GM18505 (cell line): ENCODE data around the gene TENM4.

ENCODE experiments used
- ATAC-seq: cut with Tn5 transposase; IDR thresholded peaks from one replicate; pipeline ENCODE4 v1.9.1; 2021; ENCODE audit not compliant: unreplicated experiment
- POLR2A ChIP-seq: IDR thresholded peaks from 4 replicates; pipeline ENCODE4 v1.6.1; 2011; ENCODE audit warnings: borderline replicate concordance; ENCODE audit not compliant: insufficient read depth, insufficient read length; ENCODE audit errors: extremely low read depth

The TENM4 gene

GRCh38 chr11:78689101-78689500, 751.7 kb downstream of the TENM4 start:
- TF ChIP-seq POLR2A = no peak
- ATAC-seq = no peak

- ATAC-seq = no peak
These were observed 752.4 kb downstream of the TENM4 start for GRCh38 chr11:78688460-78688859.

GRCh38 chr11:78685156-78685555, 755.7 kb downstream of the TENM4 start:
- TF ChIP-seq POLR2A = no peak
- ATAC-seq = no peak

More at GRCh38 chr11:78688460-78688859, 752.4 kb downstream of the TENM4 start:
- no peak for TF ChIP-seq POLR2A

- no peak for TF ChIP-seq POLR2A
- no peak for ATAC-seq
These were observed 756.5 kb downstream of the TENM4 start for GRCh38 chr11:78684377-78684776.

GRCh38 chr11:78683774-78684173, 757.1 kb downstream of the TENM4 start:
- no peak for TF ChIP-seq POLR2A
- no peak for ATAC-seq

GRCh38 chr11:78676026-78676557, 764.7 kb downstream of the TENM4 start:
- no peak for TF ChIP-seq POLR2A

GRCh38 chr11:78672850-78673620, 767.8 kb downstream of the TENM4 start:
- no peak for ATAC-seq
- no peak for TF ChIP-seq POLR2A

More at GRCh38 chr11:78676026-78676557, 764.7 kb downstream of the TENM4 start:
- no peak for ATAC-seq

- no peak for ATAC-seq
- no peak for TF ChIP-seq POLR2A
These were observed 771.6 kb downstream of the TENM4 start for GRCh38 chr11:78669249-78669648.

- no peak for ATAC-seq
- no peak for TF ChIP-seq POLR2A
These were observed 773.4 kb downstream of the TENM4 start for GRCh38 chr11:78667461-78667860.

GRCh38 chr11:78666675-78667160, 774.1 kb downstream of the TENM4 start:
- no peak for ATAC-seq
- TF ChIP-seq POLR2A = no peak

- no peak for ATAC-seq
- TF ChIP-seq POLR2A = no peak
These were observed 776.2 kb downstream of the TENM4 start for GRCh38 chr11:78664636-78665035.

- no peak for ATAC-seq
- no peak for TF ChIP-seq POLR2A
These were observed 778.0 kb downstream of the TENM4 start for GRCh38 chr11:78662811-78663210.

- TF ChIP-seq POLR2A = no peak
- no peak for ATAC-seq
These were observed 780.4 kb downstream of the TENM4 start for GRCh38 chr11:78660471-78660870.

GRCh38 chr11:78659326-78660270, 781.2 kb downstream of the TENM4 start:
- no peak for ATAC-seq
- TF ChIP-seq POLR2A = no peak
